Measurements from ENCODE around the gene PHTF2.

Gene PHTF2

DNA sequence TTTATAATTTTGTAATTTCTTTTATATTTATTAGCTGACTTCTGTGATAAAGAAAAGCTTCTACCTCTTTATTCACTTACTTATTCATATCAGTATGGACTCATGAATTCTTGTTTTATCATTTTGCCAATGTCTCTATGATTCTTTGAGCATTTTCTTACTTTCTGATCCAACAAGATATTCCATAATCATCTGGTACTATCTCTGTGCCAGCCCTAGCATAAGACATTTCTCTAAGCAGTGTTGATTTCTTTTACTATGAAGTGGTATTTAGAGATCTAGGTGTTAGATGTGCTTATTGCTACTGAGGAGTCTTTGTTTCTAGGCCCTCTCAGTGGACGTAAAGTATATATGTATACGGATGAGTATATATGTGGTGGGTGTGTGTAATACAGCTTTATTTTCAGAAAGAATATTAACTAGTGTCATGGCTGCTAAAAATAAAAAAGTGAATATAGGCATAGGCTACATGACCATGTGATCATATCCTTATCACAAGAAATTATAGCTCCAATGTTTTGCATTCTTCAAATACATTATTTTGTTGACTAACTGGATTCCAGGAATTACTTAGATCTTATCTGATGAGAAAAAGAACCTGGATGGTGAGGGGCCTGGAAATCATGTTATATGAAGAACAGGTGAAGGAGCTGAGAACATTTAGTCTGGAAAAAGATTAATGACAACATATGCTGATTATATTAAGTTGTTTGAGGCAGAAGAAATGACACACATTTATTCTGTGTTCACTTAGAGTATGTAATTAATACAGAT lies 13.1 kb downstream of the PHTF2 start:
- Histone ChIP-seq H3K4me1 (ENCODE audit: control insufficient read depth, insufficient read depth, low read length, poor library complexity, severe bottlenecking) (no peaks in the 10 kb centered on the region), H3K4me3 (ENCODE audit: extremely low read depth, insufficient read depth, low read length, poor library complexity, severe bottlenecking) (no peak overlapping the region), H3K36me3 (ENCODE audit: control insufficient read depth, insufficient read depth, low read length) (no peaks in the 10 kb centered on the region), H3K27ac (ENCODE audit: low read depth, low read length, severe bottlenecking) (no peak overlapping the region), H3K9me3 (ENCODE audit: control insufficient read depth, low read length) (no peaks in the 10 kb centered on the region)
- WGBS, 2 experiments (ENCODE audit: insufficient coverage in 2 of 2) = 100% methylated on average over 1 of the region's 2 CpGs; no CpG with 5 or more reads in 1 of the 2 experiments

DNA sequence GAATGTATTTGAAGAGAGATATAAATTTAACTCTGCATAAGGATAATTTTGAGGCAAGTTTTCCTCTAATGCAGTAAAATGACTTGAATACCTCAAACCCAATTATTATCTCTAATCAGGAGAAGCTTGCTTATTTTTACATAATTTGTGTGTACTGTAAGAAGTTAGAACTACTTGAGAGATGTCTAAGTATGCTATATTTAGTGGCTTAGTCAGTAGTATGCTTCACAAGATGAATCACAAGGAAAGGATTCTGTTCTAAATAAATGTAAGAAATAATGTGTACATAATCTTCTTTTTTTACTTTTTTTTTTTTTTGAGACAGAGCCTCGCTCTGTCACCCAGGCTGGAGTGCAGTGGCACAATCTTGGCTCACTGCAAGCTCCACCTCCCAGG lies 13.7 kb downstream of the PHTF2 start:
- WGBS, 2 experiments (ENCODE audit: insufficient coverage in 2 of 2) = no CpG with 5 or more reads among the region's 1 CpG
- Histone ChIP-seq H3K4me3 (ENCODE audit: extremely low read depth, insufficient read depth, low read length, poor library complexity, severe bottlenecking) (no peak overlapping the region), H3K9me3 (ENCODE audit: control insufficient read depth, low read length) (no peaks in the 10 kb centered on the region), H3K4me1 (ENCODE audit: control insufficient read depth, insufficient read depth, low read length, poor library complexity, severe bottlenecking) (no peaks in the 10 kb centered on the region), H3K36me3 (ENCODE audit: control insufficient read depth, insufficient read depth, low read length) (peaks cover 3% of the 10 kb centered on the region), H3K27ac (ENCODE audit: low read depth, low read length, severe bottlenecking) (no peak overlapping the region)

DNA sequence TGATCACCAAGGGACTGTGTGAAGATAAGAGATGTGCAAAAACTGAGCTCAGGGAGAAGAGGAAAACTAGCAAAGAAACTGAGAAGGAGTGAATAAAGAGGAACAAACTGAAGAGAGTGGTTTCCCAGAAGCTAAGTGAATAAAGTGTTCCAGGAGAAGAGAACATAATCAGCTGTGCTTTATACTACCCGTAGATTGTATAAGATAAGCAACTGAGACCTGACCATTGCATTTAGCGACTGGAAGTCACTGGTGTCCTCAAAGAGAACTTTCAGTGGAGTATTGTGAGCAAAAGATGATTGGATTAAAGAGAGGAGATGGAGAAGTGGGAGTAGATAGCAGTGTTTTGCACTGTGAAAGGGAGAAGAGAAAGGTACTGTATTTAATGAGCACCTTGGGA lies 14.6 kb downstream of the PHTF2 start:
- H3K4me3 ChIP-seq (ENCODE audit: extremely low read depth, insufficient read depth, low read length, poor library complexity, severe bottlenecking) = no peak overlapping the region
- WGBS, 2 experiments (ENCODE audit: insufficient coverage in 2 of 2) = 93 to 96% methylated on average over 2 of the region's 2 CpGs
- no peaks in the 10 kb centered on the region for H3K4me1 ChIP-seq (ENCODE audit: control insufficient read depth, insufficient read depth, low read length, poor library complexity, severe bottlenecking)
- no peaks in the 10 kb centered on the region for H3K9me3 ChIP-seq (ENCODE audit: control insufficient read depth, low read length)
- H3K27ac ChIP-seq (ENCODE audit: low read depth, low read length, severe bottlenecking) = no peak overlapping the region
- H3K36me3 ChIP-seq (ENCODE audit: control insufficient read depth, insufficient read depth, low read length) = peaks cover 5% of the 10 kb centered on the region

DNA sequence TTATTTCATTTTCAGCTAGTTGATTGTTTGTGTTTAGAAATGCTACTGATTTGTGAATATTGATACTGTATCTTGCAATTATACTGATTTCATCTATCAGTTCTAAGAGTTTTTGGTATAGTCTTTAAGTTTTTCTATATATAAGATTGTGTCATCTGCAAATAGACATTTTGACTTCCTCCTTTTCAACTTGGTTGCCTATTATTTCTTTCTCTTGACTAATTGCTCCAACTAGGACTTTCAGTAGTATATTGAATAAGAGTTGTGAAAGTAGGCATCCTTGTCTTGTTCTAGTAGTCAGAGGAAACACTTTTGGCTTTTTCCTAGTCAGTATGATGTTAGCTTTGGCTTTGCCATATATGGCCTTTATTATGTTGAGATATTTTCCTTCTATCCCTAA lies 20.4 kb downstream of the PHTF2 start:
- H3K36me3 ChIP-seq (ENCODE audit: control insufficient read depth, insufficient read depth, low read length) = peaks cover 5% of the 10 kb centered on the region
- H3K4me3 ChIP-seq (ENCODE audit: extremely low read depth, insufficient read depth, low read length, poor library complexity, severe bottlenecking) = no peak overlapping the region
- H3K27ac ChIP-seq (ENCODE audit: low read depth, low read length, severe bottlenecking) = no peak overlapping the region
- peaks cover 20% of the 10 kb centered on the region for H3K9me3 ChIP-seq (ENCODE audit: control insufficient read depth, low read length)
- H3K4me1 ChIP-seq (ENCODE audit: control insufficient read depth, insufficient read depth, low read length, poor library complexity, severe bottlenecking) = no peaks in the 10 kb centered on the region

DNA sequence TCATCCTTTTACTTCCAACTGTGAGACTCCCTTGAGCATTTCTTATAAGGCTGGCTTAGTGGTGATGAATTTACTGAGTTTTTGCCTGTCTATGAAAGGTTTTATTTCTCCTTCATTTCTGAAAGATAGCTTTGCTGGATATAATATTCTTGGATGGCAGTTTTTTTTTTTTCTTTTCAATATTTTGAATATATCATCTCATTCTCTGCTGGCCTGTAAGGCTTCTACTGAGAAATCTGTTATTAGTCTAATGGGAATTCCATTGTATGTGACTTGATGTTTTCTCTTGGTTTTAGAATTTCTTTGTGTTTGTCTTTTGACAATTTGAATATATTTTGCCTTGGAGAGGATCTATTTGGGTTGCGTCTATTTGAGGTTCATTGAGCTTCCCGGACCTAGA lies 22.4 kb downstream of the PHTF2 start:
- no peak overlapping the region for H3K27ac ChIP-seq (ENCODE audit: low read depth, low read length, severe bottlenecking)
- H3K4me1 ChIP-seq (ENCODE audit: control insufficient read depth, insufficient read depth, low read length, poor library complexity, severe bottlenecking) = no peaks in the 10 kb centered on the region
- no peak overlapping the region for H3K4me3 ChIP-seq (ENCODE audit: extremely low read depth, insufficient read depth, low read length, poor library complexity, severe bottlenecking)
- WGBS, 2 experiments (ENCODE audit: insufficient coverage in 2 of 2) = 100% methylated on average over 2 of the region's 2 CpGs; no CpG with 5 or more reads in 1 of the 2 experiments
- H3K9me3 ChIP-seq (ENCODE audit: control insufficient read depth, low read length) = peaks cover 23% of the 10 kb centered on the region
- H3K36me3 ChIP-seq (ENCODE audit: control insufficient read depth, insufficient read depth, low read length) = peaks cover 5% of the 10 kb centered on the region

DNA sequence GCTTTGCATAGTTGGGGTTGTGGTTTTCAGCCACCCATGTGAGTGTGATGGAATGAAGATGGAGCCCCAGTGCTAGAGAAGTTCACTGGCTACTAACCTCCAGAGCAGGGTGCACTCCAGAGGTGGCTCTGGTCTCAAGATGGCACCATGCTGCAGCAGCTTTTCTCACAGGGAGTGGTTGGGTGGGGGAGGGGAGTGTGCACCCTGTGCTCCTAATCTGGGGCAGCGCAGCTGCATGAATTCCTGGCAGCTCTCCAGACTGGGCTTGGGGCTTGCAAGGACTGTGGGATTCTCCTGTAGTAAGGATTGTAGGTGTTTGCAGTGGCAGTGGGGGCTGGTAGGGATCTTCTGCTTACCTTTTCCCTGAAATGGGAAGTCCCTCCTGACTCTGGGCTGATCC lies 23.7 kb downstream of the PHTF2 start:
- H3K36me3 ChIP-seq (ENCODE audit: control insufficient read depth, insufficient read depth, low read length) = peaks cover 2% of the 10 kb centered on the region
- peaks cover 23% of the 10 kb centered on the region for H3K9me3 ChIP-seq (ENCODE audit: control insufficient read depth, low read length)
- 0% methylated on average over 1 of the region's 1 CpG for WGBS, 2 experiments (ENCODE audit: insufficient coverage in 2 of 2)
- H3K4me1 ChIP-seq (ENCODE audit: control insufficient read depth, insufficient read depth, low read length, poor library complexity, severe bottlenecking) = no peaks in the 10 kb centered on the region
- no peak overlapping the region for H3K4me3 ChIP-seq (ENCODE audit: extremely low read depth, insufficient read depth, low read length, poor library complexity, severe bottlenecking)
- no peak overlapping the region for H3K27ac ChIP-seq (ENCODE audit: low read depth, low read length, severe bottlenecking)

DNA sequence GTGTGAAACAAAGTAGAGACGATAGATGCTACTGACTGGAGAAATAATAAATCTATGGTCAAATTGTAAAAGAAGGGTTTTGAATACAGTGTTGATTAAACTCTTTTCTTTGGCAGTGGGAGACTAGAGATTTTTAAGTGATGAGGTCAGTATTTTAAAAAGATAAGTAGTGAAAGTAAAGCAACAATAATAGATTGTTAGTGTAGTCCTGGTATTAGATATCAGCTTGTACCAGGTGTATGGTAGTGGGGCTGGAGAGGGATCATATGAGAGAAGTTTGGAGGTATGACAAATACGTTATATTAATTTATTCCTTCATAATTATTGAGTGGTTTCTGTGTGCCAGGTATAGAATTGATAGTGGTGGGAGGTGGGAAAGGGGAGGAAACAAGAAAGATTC lies 25.2 kb downstream of the PHTF2 start:
- WGBS, 2 experiments (ENCODE audit: insufficient coverage in 2 of 2) = 100% methylated on average over 1 of the region's 2 CpGs
- H3K4me1 ChIP-seq (ENCODE audit: control insufficient read depth, insufficient read depth, low read length, poor library complexity, severe bottlenecking) = no peaks in the 10 kb centered on the region
- peaks cover 18% of the 10 kb centered on the region for H3K9me3 ChIP-seq (ENCODE audit: control insufficient read depth, low read length)
- H3K4me3 ChIP-seq (ENCODE audit: extremely low read depth, insufficient read depth, low read length, poor library complexity, severe bottlenecking) = no peak overlapping the region
- no peaks in the 10 kb centered on the region for H3K36me3 ChIP-seq (ENCODE audit: control insufficient read depth, insufficient read depth, low read length)
- H3K27ac ChIP-seq (ENCODE audit: low read depth, low read length, severe bottlenecking) = no peak overlapping the region

DNA sequence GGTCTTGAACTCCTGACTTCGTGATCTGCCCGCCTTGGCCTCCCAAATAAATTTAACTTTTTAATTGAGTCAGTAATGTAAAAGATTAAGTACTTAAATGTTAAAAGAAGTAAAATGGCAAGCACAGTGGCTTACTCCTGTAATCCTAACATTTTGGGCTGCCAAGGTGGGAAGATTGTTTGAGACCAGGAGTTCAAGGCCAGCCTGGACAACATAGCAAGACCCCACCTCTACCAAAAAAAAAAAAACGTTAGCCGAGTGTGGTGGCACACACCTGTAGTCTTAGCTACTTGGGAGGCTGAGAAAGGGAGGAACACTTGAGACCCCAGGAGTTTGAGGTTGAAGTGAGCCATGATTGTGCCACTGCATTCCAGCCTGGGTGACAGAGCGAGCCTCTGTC lies 26.1 kb downstream of the PHTF2 start:
- no peak overlapping the region for H3K4me3 ChIP-seq (ENCODE audit: extremely low read depth, insufficient read depth, low read length, poor library complexity, severe bottlenecking)
- 80 to 90% methylated on average over 1 to 2 of the region's 5 CpGs for WGBS, 2 experiments (ENCODE audit: insufficient coverage in 2 of 2)

DNA sequence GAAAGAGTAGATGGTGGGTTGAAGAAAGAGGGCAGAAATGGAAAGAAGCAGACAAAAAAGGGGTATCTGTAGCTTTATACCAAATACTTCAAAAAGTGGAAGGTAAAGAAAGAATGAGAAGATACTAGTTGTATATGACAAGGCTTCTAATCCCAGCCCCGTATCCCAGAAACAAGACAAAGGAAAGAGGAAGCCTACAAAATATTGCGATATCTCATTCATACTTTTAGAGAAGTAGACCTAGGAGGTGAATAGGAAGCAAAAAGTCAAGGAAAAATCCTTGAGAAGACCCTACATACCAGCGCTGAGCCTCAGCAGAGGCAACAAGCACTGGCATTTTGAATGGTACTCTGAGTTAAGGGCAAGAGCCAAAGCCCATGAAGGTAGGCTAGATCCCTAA lies 26.6 kb downstream of the PHTF2 start:
- peaks cover 13% of the 10 kb centered on the region for H3K9me3 ChIP-seq (ENCODE audit: control insufficient read depth, low read length)
- 100% methylated on average over 1 of the region's 3 CpGs for WGBS, 2 experiments (ENCODE audit: insufficient coverage in 2 of 2)
- no peak overlapping the region for H3K4me3 ChIP-seq (ENCODE audit: extremely low read depth, insufficient read depth, low read length, poor library complexity, severe bottlenecking)
- no peak overlapping the region for H3K27ac ChIP-seq (ENCODE audit: low read depth, low read length, severe bottlenecking)
- no peaks in the 10 kb centered on the region for H3K4me1 ChIP-seq (ENCODE audit: control insufficient read depth, insufficient read depth, low read length, poor library complexity, severe bottlenecking)
- no peaks in the 10 kb centered on the region for H3K36me3 ChIP-seq (ENCODE audit: control insufficient read depth, insufficient read depth, low read length)

More for the DNA sequence above, 26.1 kb downstream of the PHTF2 start:
- Histone ChIP-seq H3K9me3 (ENCODE audit: control insufficient read depth, low read length) (peaks cover 14% of the 10 kb centered on the region), H3K4me1 (ENCODE audit: control insufficient read depth, insufficient read depth, low read length, poor library complexity, severe bottlenecking) (no peaks in the 10 kb centered on the region), H3K27ac (ENCODE audit: low read depth, low read length, severe bottlenecking) (no peak overlapping the region), H3K36me3 (ENCODE audit: control insufficient read depth, insufficient read depth, low read length) (no peaks in the 10 kb centered on the region)

DNA sequence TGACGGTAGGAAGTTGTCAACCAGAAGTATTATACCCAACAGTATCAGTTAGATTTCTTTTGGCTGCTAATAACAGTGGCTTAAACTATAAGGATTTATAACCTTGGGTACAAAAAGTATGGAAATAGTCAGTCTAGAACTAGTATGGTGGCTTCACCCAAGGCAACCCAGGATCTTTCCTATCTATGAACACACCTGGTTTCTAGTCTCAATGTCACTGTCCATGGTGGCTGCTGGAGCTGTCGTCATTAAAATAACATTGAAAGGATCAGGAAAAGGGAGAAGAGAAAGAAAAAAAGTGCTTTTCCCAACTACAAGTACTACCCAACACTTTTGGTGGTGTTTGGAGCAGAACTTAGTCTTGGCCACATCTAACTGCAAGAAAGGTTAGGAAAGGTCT lies 27.7 kb downstream of the PHTF2 start:
- no CpG with 5 or more reads among the region's 2 CpGs for WGBS, 2 experiments (ENCODE audit: insufficient coverage in 2 of 2)
- H3K4me1 ChIP-seq (ENCODE audit: control insufficient read depth, insufficient read depth, low read length, poor library complexity, severe bottlenecking) = no peaks in the 10 kb centered on the region

DNA sequence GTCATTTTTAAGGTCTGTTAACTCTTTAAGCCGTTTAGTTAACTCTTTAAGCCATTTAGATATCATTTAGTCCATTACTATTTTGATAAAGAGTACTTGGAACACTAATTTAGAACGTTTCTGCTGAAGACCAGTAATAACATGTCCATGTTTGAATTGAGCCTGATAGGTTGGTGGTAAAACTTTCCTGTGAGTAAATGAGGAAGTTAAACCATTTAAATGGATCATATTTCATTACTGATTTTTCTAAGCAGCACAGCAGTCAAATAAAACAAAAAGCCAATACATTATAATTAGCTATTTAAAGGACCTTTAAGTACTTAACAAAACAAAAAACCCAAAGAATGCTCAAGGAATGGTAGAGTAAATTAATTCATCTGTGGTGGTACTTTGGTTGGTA lies 29.4 kb downstream of the PHTF2 start:
- H3K4me3 ChIP-seq (ENCODE audit: extremely low read depth, insufficient read depth, low read length, poor library complexity, severe bottlenecking) = no peak overlapping the region
- H3K36me3 ChIP-seq (ENCODE audit: control insufficient read depth, insufficient read depth, low read length) = no peaks in the 10 kb centered on the region
- H3K27ac ChIP-seq (ENCODE audit: low read depth, low read length, severe bottlenecking) = no peak overlapping the region
- no peaks in the 10 kb centered on the region for H3K4me1 ChIP-seq (ENCODE audit: control insufficient read depth, insufficient read depth, low read length, poor library complexity, severe bottlenecking)
- WGBS, 2 experiments (ENCODE audit: insufficient coverage in 2 of 2) = no CpG with 5 or more reads among the region's 2 CpGs
- peaks cover 3% of the 10 kb centered on the region for H3K9me3 ChIP-seq (ENCODE audit: control insufficient read depth, low read length)

More for the DNA sequence above, 27.7 kb downstream of the PHTF2 start:
- Histone ChIP-seq H3K4me3 (ENCODE audit: extremely low read depth, insufficient read depth, low read length, poor library complexity, severe bottlenecking) (no peak overlapping the region), H3K27ac (ENCODE audit: low read depth, low read length, severe bottlenecking) (no peak overlapping the region), H3K36me3 (ENCODE audit: control insufficient read depth, insufficient read depth, low read length) (no peaks in the 10 kb centered on the region), H3K9me3 (ENCODE audit: control insufficient read depth, low read length) (peaks cover 11% of the 10 kb centered on the region)
